ENCODE measurements around the gene BOC.

BOC gene

GRCh38 chr3:113214917-113215595, 3.7 kb downstream of the BOC start:
- DNase-seq (ENCODE audit: extremely low spot score): no peak
- CTCF ChIA-PET: interaction anchor here (0.7 to 1.4 kb wide), 2 partner anchors 40 to 180 kb away, joined by 3 to 4 read pairs; no protein-coding TSS in a partner anchor
- POLR2A ChIA-PET: no interaction called here
- TF ChIP-seq CTCF (IDR thresholded peaks at IDR 0.05; ENCODE audit: control extremely low read depth, extremely low read depth, low read depth, missing control alignments): no peak

- TF ChIP-seq CTCF (IDR thresholded peaks at IDR 0.05; ENCODE audit: control extremely low read depth, extremely low read depth, low read depth, missing control alignments): no peak
- CTCF ChIA-PET: interaction anchor here (1.0 to 1.4 kb wide), 2 partner anchors 17 to 39 kb away, joined by 3 to 4 read pairs; no protein-coding TSS in a partner anchor
- POLR2A ChIA-PET: no interaction called here
- no peak for DNase-seq (ENCODE audit: extremely low spot score)
Measured at GRCh38 chr3:113216393-113216792, 5.0 kb downstream of the BOC start.

- ChIA-PET POLR2A (no interaction called here), CTCF (interaction anchor here (0.7 to 1.6 kb wide), 2 partner anchors 19 to 483 kb away, joined by 3 to 5 read pairs; no protein-coding TSS in a partner anchor)
- no peak for TF ChIP-seq CTCF (IDR thresholded peaks at IDR 0.05; ENCODE audit: control extremely low read depth, extremely low read depth, low read depth, missing control alignments)
- no peak for DNase-seq (ENCODE audit: extremely low spot score)
Measured at GRCh38 chr3:113218011-113218680, 6.8 kb downstream of the BOC start.

GRCh38 chr3:113218681-113219045, 7.3 kb downstream of the BOC start:
- DNase-seq (ENCODE audit: extremely low spot score): no peak
- CTCF ChIA-PET: interaction anchor here (0.7 to 1.6 kb wide), 4 partner anchors 15 to 484 kb away, joined by 3 to 5 read pairs (median 4); no protein-coding TSS in a partner anchor
- POLR2A ChIA-PET: no interaction called here
- TF ChIP-seq CTCF (IDR thresholded peaks at IDR 0.05; ENCODE audit: control extremely low read depth, extremely low read depth, low read depth, missing control alignments): no peak

GRCh38 chr3:113219605-113220300, 8.4 kb downstream of the BOC start:
- TF ChIP-seq CTCF (IDR thresholded peaks at IDR 0.05; ENCODE audit: control extremely low read depth, extremely low read depth, low read depth, missing control alignments): no peak
- DNase-seq (ENCODE audit: extremely low spot score): no peak
- CTCF ChIA-PET: interaction anchor here (1.2 to 1.6 kb wide), 3 partner anchors 14 to 29 kb away, joined by 3 to 4 read pairs (median 3); no protein-coding TSS in a partner anchor
- POLR2A ChIA-PET: no interaction called here

- CTCF ChIA-PET: interaction anchor here (1.0 kb wide), 1 partner anchor 13 kb away, joined by 3 read pairs; no protein-coding TSS in a partner anchor
- TF ChIP-seq CTCF (IDR thresholded peaks at IDR 0.05; ENCODE audit: control extremely low read depth, extremely low read depth, low read depth, missing control alignments): no peak
- POLR2A ChIA-PET: no interaction called here
- no peak for DNase-seq (ENCODE audit: extremely low spot score)
Measured at GRCh38 chr3:113220721-113221120, 9.4 kb downstream of the BOC start.

All from GM10248 (cell line).